Heart right ventricle (tissue), 16 donors: ENCODE measurements around the gene CPTP. TPM values are rescaled to one million over a fixed set of nuclear protein-coding genes. Genes with fewer than 3 reads are reported as not detected.
"Not testable (repeated sequence)": the region's sequence is repeated elsewhere in the genome, so short reads cannot be mapped to it uniquely, and the experiment has no call there.

ENCODE experiments used
- ATAC-seq, 8 donors: fragments of 200-7000 bp; cut with Tn5 transposase; one replicate each; pipeline ENCODE4 v1.9.1; 2020; ENCODE audit warnings: mild to moderate bottlenecking in 8 of 8, moderate library complexity in 8 of 8, moderate number of reproducible peaks in 1 of 8
- DNase-seq, 2 donors: peaks; one replicate each; pipeline ENCODE4 v3.0.0-alpha.2; 2020
- H3K27ac ChIP-seq, 10 donors: fragments of 200-600 bp; sonication (generic) in 2 of 10; one replicate each; pipeline versions ENCODE4 v1.5.0 to v1.8.0; 2020 to 2022; ENCODE audit warnings: mild to moderate bottlenecking in 3 of 10
- H3K27me3 ChIP-seq, 7 donors: fragments of 200-600 bp; one replicate each; pipeline ENCODE4 v1.8.0; 2021 to 2022; ENCODE audit warnings: mild to moderate bottlenecking in 2 of 7
- H3K36me3 ChIP-seq, 9 donors: fragments of 200-600 bp; sonication (generic) in 1 of 9; one replicate each; pipeline versions ENCODE4 v1.5.0 to v1.8.0; 2020 to 2022; ENCODE audit warnings: mild to moderate bottlenecking in 2 of 9
- H3K4me1 ChIP-seq, 9 donors: fragments of 200-600 bp; sonication (generic) in 1 of 9; one replicate each; pipeline versions ENCODE4 v1.5.0 to v1.8.0; 2020 to 2022; ENCODE audit warnings: mild to moderate bottlenecking in 4 of 9
- H3K4me3 ChIP-seq, 10 donors: fragments of 200-600 bp; sonication (generic) in 2 of 10; one replicate each; pipeline versions ENCODE4 v1.5.0 to v1.8.0; 2020 to 2022; ENCODE audit warnings: mild to moderate bottlenecking in 7 of 10, moderate library complexity in 2 of 10
- H3K9me3 ChIP-seq, 11 donors: fragments of 200-600 bp in 10 of 11; sonication (generic) in 2 of 11; one replicate each; pipeline versions ENCODE4 v1.5.0 to v1.8.0; 2013 to 2022; ENCODE audit warnings: mild to moderate bottlenecking in 2 of 11, control low read depth in 1 of 11, moderate library complexity in 1 of 11
- CTCF ChIP-seq, 9 donors: fragments of 200-600 bp; sonication (generic) in 2 of 9; IDR thresholded peaks; one replicate each; pipeline versions ENCODE4 v1.5.0 to v1.8.0; 2021 to 2022; ENCODE audit warnings: antibody characterized with exemption in 9 of 9, mild to moderate bottlenecking in 5 of 9, moderate library complexity in 1 of 9
- WGBS, 2 donors: extraction: QIAGEN DNeasy Blood & Tissue Kit; methylation state at CpG; one replicate each; pipeline ENCODE4 v1.1.7; 2013; ENCODE audit warnings: inconsistent platforms in 1 of 2; 5-methylcytosine and 5-hydroxymethylcytosine counted together
- intact Hi-C, 10 donors: fragments of 100-400 bp; cut with DNase I; formaldehyde crosslinking; loops; one replicate each; pipeline versions ENCODE4 v1.11.1 to v1.14.2; 2022
- polyA plus RNA-seq, 2 donors: library from polyadenylated mRNA; stranded (reverse); fragments of 200-250 nt; gene quantifications; one replicate each; pipeline ENCODE4 v1.2.3, GENCODE V29; 2013
- total RNA-seq, 10 donors: library from RNA; stranded (reverse); fragmentation: NEBNext Ultra II Directional in 3 of 10; extraction: Animal tissue kit (Norgen Biotek cat#: 25700) in 3 of 10; gene quantifications; one replicate each; pipeline versions ENCODE4 v1.2.1 to v1.2.4, GENCODE V29; 2021 to 2023
- donor health status: Arrhythmogenic right ventricular cardiomyopathy.
- donor health status: ischemic (EF 13 %, LVEDD 7.1; RV severe dilation, severe dysfunction).
- donor health status: healthy with polysubstance abuse.
- donor health status: DM: no; HTN: yes; CAD: no.
- donor health status: DM: no; HTN: no; CAD: no.
- donor health status: ischemic (EF 25% LVEDD 6.9; RV normal size, moderate dysfunction).
- donor health status: ischemic (EF 25% LVEDD 5.7; RV mildly dilated, moderate dysfunction).
- donor health status: healthy.
- donor health status: DM: yes; HTN: yes; CAD: no.
- donor health status: Ischemic cardiomyopathy.
- donor health status: ischemic (EF 35%, LVEDD 5.7; RV mildly dilated, moderate dysfunction).
- donor health status: nonischemic (EF 11% LVEDD 7.7; RV severe dilation, severe dysfunction).
- donor health status: DM: yes; HTN: yes; CAD: no.
- donor health status: PGD.
- donor health status: ischemic (EF 29% LVEDD 5.4; RV normal size, mild dysfunction).
- donor health status: nonischemic (EF 23%, LVEDD 6.1; RV moderate dilation, normal function).

CPTP gene
- total and polyA plus RNA-seq, 12 donors, result 49.4 to 222 (median 65.4) TPM

- intact Hi-C loops, result no loop called here
- Histone ChIP-seq H3K36me3 (no peaks in the 10 kb centered on the region), H3K27ac (no peak overlapping the region), H3K27me3 (peaks cover 0 to 20% (median 0%) of the 10 kb centered on the region in 7 donors), H3K4me3 (no peak overlapping the region), H3K9me3 (peaks cover 0 to 4% (median 0%) of the 10 kb centered on the region in 11 donors), H3K4me1 (peaks cover 0 to 13% (median 8%) of the 10 kb centered on the region in 9 donors)
- ATAC-seq, result no peak
- no peak for TF ChIP-seq CTCF (IDR thresholded peaks at IDR 0.05)
- 82 to 89% methylated on average over 10 of the region's 10 CpGs for WGBS, 2 donors
- DNase-seq, result no peak
Observed at GRCh38 chr1:1365875-1366698, 41.5 kb downstream of the CPTP start.

- no peak for TF ChIP-seq CTCF (IDR thresholded peaks at IDR 0.05)
- no peak for ATAC-seq
Observed at GRCh38 chr1:1366699-1367066, 42.1 kb downstream of the CPTP start.

GRCh38 chr1:1367315-1367714 lies 42.7 kb downstream of the CPTP start:
- peaks cover 3 to 18% (median 10%) of the 10 kb centered on the region in 9 donors for H3K4me1 ChIP-seq
- H3K4me3 ChIP-seq, result no peak overlapping the region
- H3K27ac ChIP-seq, result no peak overlapping the region
- TF ChIP-seq CTCF (IDR thresholded peaks at IDR 0.05), result no peak
- 97% methylated on average over 5 of the region's 5 CpGs for WGBS, 2 donors
- H3K36me3 ChIP-seq, result peaks cover 0 to 2% (median 0%) of the 10 kb centered on the region in 9 donors
- peaks cover 0 to 8% (median 0%) of the 10 kb centered on the region in 7 donors for H3K27me3 ChIP-seq
- intact Hi-C loops, result no loop called here
- DNase-seq (no peak), ATAC-seq (no peak)
- H3K9me3 ChIP-seq, result peaks cover 0 to 4% (median 0%) of the 10 kb centered on the region in 11 donors

More at GRCh38 chr1:1366699-1367066, 42.1 kb downstream of the CPTP start:
- H3K27me3 ChIP-seq, result peaks cover 0 to 14% (median 0%) of the 10 kb centered on the region in 7 donors
- 95 to 99% methylated on average over 3 of the region's 3 CpGs for WGBS, 2 donors
- H3K36me3 ChIP-seq, result no peaks in the 10 kb centered on the region
- DNase-seq, result no peak
- peaks cover under 1 to 13% (median 6%) of the 10 kb centered on the region in 9 donors for H3K4me1 ChIP-seq
- H3K4me3 ChIP-seq, result no peak overlapping the region
- H3K9me3 ChIP-seq, result peaks cover 0 to 4% (median 0%) of the 10 kb centered on the region in 11 donors
- no peak overlapping the region for H3K27ac ChIP-seq
- intact Hi-C loops, result no loop called here

- ATAC-seq, DNase-seq, H3K27me3 ChIP-seq, H3K27ac ChIP-seq, H3K4me3 ChIP-seq, H3K9me3 ChIP-seq: not testable (repeated sequence)
- Histone ChIP-seq H3K36me3 (peaks cover 0 to 19% (median 0%) of the 10 kb centered on the region in 9 donors), H3K4me1 (peaks cover 16 to 37% (median 32%) of the 10 kb centered on the region in 9 donors)
- intact Hi-C loops, result loop anchor here in 1 of 10 donors (10.0 kb wide), 1 partner anchor 135 kb away; no protein-coding TSS in a partner anchor
- 89 to 94% methylated on average over 14 of the region's 14 CpGs for WGBS, 2 donors
Observed at GRCh38 chr1:1370094-1370493, 45.5 kb downstream of the CPTP start.
